Tibial nerve (tissue), 4 donors: ENCODE data around the gene BCL2L11.

Source experiments
- EP300 ChIP-seq, 2 donors: sonication (generic); formaldehyde crosslinking; IDR thresholded peaks; one replicate each; pipeline ENCODE4 v1.6.1; 2017; ENCODE audit warnings: antibody characterized with exemption in 2 of 2, mild to moderate bottlenecking in 1 of 2
- TF ChIP-seq, protein P1 (sequence below), 5 experiments: fragments of 200-600 bp in 3 of 5; fragments of 450-650 bp in 2 of 5; sonication (generic) in 3 of 5; IDR thresholded peaks; one replicate each; pipeline ENCODE4 v1.5.1; 2016 to 2019; ENCODE audit warnings: antibody characterized with exemption in 5 of 5, mild to moderate bottlenecking in 3 of 5, moderate library complexity in 2 of 5

DNA sequence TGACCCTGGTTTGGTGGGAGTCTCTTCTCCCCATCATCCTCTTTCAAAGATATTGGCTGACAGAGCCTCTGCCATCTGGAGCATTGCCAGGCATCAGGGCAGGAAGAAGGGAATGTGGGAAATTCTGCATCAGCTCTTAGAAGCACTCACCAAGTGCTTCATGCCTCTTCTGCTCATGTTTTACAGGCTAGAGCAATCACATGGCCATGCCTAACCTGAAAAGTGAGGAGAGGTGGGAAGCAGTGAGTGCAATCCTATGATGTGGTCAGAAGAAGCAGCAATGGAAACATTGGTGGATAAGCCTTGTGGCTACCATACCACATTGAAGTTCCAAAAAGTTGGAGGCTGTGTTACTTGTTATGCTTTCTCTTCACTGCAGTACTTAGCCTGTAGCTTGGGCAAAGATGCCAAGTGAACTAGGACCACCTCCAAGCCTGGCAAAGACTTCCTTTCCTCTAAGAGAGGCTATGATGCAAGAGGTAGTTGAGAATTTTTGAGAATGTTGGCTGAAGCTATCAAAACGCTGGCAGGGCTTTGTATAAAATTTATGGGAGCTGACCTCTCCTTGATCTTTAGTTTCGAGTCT lies 64.1 kb downstream of the BCL2L11 start:
- TF ChIP-seq EP300 (IDR thresholded peaks at IDR 0.05), result no peak
- TF ChIP-seq, protein P1, sequence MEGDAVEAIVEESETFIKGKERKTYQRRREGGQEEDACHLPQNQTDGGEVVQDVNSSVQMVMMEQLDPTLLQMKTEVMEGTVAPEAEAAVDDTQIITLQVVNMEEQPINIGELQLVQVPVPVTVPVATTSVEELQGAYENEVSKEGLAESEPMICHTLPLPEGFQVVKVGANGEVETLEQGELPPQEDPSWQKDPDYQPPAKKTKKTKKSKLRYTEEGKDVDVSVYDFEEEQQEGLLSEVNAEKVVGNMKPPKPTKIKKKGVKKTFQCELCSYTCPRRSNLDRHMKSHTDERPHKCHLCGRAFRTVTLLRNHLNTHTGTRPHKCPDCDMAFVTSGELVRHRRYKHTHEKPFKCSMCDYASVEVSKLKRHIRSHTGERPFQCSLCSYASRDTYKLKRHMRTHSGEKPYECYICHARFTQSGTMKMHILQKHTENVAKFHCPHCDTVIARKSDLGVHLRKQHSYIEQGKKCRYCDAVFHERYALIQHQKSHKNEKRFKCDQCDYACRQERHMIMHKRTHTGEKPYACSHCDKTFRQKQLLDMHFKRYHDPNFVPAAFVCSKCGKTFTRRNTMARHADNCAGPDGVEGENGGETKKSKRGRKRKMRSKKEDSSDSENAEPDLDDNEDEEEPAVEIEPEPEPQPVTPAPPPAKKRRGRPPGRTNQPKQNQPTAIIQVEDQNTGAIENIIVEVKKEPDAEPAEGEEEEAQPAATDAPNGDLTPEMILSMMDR (IDR thresholded peaks at IDR 0.05), result no peak
